ENCODE data around the gene BST1.

The BST1 gene

DNA sequence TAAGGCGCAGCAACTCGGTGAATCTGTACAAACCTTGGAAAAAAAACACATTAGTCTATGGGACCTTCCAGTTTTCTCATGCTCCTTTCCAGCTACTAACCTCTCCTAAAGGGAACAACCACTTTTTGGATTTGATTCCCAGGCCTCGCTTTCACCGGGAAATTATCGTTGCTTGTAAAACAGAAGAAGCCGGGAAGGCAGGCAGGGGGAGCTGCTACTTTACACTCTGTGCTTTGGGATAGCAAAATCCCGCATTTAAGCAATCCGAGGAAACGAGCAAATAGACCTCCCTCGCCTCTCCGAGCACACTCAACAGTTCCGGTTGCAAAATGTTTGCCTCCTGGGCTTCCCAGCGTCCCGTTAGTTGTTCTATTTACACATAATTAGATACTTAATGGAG lies 76.4 kb downstream of the BST1 start:
- DNase-seq (ENCODE audit: low read depth): no peak

DNA sequence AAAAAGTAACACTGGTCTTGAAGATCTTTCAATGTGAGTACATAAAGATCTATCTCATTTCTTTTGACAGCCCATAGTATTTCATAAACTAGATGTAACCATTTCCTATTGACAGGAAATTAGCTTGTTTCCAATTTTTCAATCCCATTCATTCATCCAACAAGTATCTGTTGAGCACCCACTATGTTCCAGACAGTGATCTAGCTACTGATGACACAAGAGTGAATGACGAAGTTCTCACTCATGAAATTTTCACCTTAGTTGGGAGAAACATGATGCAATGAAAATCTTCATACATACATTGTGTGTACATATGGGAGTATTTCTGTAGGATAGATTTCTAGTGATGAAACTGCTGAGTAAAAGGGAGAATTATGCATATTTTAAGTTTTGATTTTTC lies 76.9 kb downstream of the BST1 start:
- no peak for DNase-seq (ENCODE audit: low read depth)

DNA sequence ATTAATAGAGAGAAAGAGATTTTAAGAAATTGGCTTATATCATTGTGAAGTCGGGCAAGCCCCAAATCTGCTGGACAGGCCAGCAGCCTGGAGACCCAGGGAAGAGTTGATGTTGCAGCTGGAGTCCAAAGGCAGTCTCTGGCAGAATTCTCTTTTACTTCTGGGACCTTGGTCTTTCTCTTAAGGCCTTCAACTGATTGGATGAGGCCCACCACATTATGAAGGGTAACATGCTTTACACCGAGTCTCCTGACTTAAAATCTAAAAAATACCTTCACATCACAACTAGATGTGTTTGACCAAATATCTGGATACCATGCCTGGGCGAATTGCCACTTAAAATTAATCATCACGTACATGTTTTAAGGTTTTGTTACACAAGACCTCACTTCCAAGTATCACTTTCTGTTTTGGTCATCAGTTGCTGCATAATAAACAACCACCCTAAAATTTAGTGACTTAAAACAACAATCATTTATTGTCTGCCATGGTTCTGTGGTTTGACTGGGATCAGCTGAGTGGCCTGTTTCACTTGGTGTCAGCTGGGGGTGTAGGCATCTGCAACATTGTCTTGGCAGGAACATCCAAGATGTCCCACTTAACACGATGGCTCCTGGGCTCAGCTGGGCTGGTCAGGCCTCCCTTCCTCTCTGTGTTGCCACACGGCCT lies 78.7 kb downstream of the BST1 start:
- DNase-seq (ENCODE audit: low read depth): no peak
